ENCODE data around the gene FAM20C.

FAM20C gene

DNA sequence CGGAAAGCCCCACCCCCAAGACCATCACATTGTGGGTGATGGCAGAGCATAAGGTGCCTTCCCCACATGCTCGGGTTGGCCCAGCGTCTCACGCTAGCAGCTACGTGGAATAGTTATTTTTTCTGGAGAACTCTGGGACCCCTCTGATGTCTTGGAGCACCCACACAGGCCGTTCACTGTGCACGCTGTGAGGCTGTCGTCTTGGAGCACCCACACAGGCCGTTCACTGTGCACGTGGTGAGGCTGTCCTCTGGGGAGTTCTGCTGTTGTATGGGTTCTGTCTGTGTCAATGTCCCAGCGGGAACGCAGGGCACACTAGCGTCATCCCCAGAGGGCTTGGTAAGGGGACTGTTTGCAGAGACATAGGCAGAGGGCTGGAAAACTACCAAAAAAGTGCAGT, 38.8 kb upstream of the FAM20C start:
- no peak for DNase-seq
- TF ChIP-seq, protein P1, sequence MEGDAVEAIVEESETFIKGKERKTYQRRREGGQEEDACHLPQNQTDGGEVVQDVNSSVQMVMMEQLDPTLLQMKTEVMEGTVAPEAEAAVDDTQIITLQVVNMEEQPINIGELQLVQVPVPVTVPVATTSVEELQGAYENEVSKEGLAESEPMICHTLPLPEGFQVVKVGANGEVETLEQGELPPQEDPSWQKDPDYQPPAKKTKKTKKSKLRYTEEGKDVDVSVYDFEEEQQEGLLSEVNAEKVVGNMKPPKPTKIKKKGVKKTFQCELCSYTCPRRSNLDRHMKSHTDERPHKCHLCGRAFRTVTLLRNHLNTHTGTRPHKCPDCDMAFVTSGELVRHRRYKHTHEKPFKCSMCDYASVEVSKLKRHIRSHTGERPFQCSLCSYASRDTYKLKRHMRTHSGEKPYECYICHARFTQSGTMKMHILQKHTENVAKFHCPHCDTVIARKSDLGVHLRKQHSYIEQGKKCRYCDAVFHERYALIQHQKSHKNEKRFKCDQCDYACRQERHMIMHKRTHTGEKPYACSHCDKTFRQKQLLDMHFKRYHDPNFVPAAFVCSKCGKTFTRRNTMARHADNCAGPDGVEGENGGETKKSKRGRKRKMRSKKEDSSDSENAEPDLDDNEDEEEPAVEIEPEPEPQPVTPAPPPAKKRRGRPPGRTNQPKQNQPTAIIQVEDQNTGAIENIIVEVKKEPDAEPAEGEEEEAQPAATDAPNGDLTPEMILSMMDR (IDR thresholded peaks at IDR 0.05; ENCODE audit: low read depth, low read length), result no peak
- Histone ChIP-seq H3K9me3 (no peaks in the 10 kb centered on the region), H3K27me3 (no peaks in the 10 kb centered on the region), H3K36me3 (no peaks in the 10 kb centered on the region), H3K4me3 (ENCODE audit: low read depth, low read length) (no peak overlapping the region), H3K4me1 (no peaks in the 10 kb centered on the region)

DNA sequence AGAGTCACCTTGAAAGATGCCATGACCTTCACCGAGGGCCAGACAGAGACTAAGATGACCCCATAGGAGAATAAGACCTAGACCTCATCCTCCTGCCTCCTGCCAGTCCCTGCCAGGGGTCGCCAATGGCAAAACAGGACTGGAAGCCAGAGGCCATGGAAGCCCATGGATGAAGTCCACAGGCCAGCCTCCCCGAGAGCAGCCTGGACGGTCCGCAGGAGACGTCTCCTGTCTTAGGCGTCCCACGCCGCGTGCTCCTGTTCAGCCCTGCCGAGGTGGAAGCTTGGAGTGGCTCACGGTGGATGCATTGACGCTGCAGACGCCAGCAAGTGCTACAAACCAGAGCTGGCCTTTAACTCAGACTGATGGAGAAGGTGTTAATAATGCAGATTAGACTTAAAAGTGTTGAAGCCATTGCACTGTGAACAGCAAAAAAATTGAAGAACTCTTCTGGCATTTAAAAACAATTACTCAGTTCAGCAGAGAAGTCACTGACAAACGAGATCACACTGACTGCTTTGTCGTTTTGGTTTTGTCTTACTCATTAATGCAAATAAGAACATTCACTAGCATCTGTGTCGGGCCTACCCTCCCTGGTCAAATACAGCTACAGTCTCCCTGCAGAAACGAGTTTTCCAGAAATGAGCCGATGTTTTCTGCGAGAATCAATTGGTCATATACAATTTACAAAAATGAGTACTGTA, 38.1 kb upstream of the FAM20C start:
- Histone ChIP-seq H3K9me3 (no peaks in the 10 kb centered on the region), H3K27me3 (no peaks in the 10 kb centered on the region), H3K4me1 (no peaks in the 10 kb centered on the region), H3K4me3 (ENCODE audit: low read depth, low read length) (no peak overlapping the region), H3K36me3 (no peaks in the 10 kb centered on the region)
- no peak for DNase-seq
- TF ChIP-seq, protein P1 (IDR thresholded peaks at IDR 0.05; ENCODE audit: low read depth, low read length), result no peak

DNA sequence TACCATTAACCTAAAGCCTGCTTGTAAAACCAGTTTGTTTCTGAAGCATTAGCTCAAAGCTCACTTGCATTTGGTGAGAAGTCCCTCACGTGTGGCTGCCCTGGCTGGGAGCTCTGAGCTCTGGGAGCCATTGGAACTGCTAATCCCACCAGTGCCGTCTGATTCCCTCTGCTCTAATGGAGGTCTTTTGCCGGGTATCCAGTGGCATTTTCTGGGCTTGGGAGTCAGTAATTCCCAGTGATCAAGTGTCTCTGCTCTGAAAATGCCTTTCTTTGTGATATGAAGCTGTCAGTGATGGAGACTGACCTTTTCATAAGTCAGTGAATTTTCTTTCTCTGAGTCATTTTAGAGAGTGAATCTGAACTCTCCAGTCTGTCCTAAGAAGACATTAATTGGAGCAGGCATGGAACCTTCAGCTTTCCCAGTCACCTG, 36.9 kb upstream of the FAM20C start:
- DNase-seq, result no peak

DNA sequence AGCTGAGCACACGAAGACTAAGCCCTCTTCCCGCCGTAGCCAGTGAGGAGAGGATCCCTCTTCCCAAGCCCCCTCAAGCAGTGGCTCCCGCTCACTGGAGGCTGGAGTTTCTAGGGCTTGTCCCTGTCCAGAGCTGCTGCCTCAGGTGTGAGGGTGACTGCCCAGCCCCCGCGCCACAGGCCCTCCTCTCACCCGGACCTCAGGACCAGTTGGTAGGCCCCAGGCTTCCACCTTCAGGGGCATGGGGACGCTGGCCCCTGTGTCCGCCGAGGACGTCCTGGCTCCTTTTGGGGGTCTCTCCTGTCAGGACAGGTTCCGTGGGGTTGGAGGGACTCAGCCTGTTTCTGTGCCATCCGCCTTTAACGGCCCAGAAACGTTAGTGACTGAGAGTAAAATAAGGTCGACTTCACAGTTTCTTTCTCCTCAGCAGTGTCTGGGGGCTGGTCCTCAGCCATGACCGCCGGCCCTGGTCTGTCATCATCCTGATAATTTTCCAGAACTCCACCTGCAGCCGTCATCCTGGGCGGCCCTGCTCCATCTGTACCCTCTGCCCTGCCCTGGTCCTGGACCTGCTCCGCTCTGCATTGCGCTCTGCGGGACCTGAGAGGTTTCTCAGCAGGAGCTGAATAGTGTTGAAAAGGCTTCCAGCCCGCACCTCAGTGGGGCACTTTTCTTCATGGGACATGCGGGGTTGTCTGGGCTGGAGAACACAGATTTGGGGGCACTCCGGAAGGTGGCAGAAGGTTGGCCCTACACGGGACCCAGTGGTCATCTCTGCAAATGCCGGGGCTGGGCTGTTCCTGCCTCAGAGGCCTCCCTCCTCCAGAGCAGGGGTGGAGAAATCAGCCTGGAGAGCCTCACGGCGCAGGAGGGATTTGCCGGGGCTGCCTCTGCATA, 36.0 kb upstream of the FAM20C start:
- no peak for DNase-seq
- Histone ChIP-seq H3K4me1 (no peaks in the 10 kb centered on the region), H3K9me3 (no peaks in the 10 kb centered on the region), H3K36me3 (no peaks in the 10 kb centered on the region), H3K4me3 (ENCODE audit: low read depth, low read length) (no peak overlapping the region), H3K27me3 (no peaks in the 10 kb centered on the region)
- TF ChIP-seq, protein P1 (IDR thresholded peaks at IDR 0.05; ENCODE audit: low read depth, low read length), result no peak

More for the DNA sequence above, 36.9 kb upstream of the FAM20C start:
- TF ChIP-seq, protein P1 (IDR thresholded peaks at IDR 0.05; ENCODE audit: low read depth, low read length), result no peak
- no peak overlapping the region for H3K4me3 ChIP-seq (ENCODE audit: low read depth, low read length)
- no peaks in the 10 kb centered on the region for H3K4me1 ChIP-seq
- no peaks in the 10 kb centered on the region for H3K27me3 ChIP-seq
- H3K36me3 ChIP-seq, result no peaks in the 10 kb centered on the region
- H3K9me3 ChIP-seq, result no peaks in the 10 kb centered on the region

DNA sequence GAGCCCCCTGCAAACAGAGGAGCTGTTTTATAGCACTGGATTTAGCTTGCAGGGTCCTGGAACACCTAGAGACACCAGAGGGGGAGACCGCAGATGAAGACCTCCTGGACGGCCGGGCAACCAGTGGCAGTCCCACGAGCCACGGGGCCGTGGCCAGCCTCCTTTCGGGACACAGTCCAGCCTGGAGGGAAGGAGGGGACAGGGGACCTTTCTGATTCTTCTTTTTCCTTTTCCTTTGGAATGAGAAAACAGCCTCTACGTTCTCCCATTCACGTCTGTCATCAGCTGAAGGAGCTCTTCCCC, 35.4 kb upstream of the FAM20C start:
- Histone ChIP-seq H3K27me3 (no peaks in the 10 kb centered on the region; the same call in 1 of the 2 replicates), H3K4me1 (no peaks in the 10 kb centered on the region)
- TF ChIP-seq, protein P1 (IDR thresholded peaks at IDR 0.05; ENCODE audit: low read depth, low read length), result no peak

More for the DNA sequence above, 35.4 kb upstream of the FAM20C start:
- Histone ChIP-seq H3K4me3 (ENCODE audit: low read depth, low read length) (no peak overlapping the region), H3K36me3 (no peaks in the 10 kb centered on the region), H3K9me3 (no peaks in the 10 kb centered on the region)
- DNase-seq, result no peak
